Retinal pigment epithelial cell (primary cell): Measurements from ENCODE around the gene ARID3A.

Source experiments
- DNase-seq: peaks from one replicate; pipeline ENCODE4 v3.0.0-alpha.2; 2010; ENCODE audit warnings: low read depth
- H3K4me3 ChIP-seq: 2 replicates; pipeline ENCODE4 v1.5.1; 2011; ENCODE audit warnings: mild to moderate bottlenecking, low read length, control low read depth, moderate library complexity
- CTCF ChIP-seq: conservative IDR thresholded peaks from 2 replicates; pipeline ENCODE4 v1.5.1; 2011; ENCODE audit warnings: low read depth, low read length, control low read depth, inconsistent platforms

The ARID3A gene

DNA sequence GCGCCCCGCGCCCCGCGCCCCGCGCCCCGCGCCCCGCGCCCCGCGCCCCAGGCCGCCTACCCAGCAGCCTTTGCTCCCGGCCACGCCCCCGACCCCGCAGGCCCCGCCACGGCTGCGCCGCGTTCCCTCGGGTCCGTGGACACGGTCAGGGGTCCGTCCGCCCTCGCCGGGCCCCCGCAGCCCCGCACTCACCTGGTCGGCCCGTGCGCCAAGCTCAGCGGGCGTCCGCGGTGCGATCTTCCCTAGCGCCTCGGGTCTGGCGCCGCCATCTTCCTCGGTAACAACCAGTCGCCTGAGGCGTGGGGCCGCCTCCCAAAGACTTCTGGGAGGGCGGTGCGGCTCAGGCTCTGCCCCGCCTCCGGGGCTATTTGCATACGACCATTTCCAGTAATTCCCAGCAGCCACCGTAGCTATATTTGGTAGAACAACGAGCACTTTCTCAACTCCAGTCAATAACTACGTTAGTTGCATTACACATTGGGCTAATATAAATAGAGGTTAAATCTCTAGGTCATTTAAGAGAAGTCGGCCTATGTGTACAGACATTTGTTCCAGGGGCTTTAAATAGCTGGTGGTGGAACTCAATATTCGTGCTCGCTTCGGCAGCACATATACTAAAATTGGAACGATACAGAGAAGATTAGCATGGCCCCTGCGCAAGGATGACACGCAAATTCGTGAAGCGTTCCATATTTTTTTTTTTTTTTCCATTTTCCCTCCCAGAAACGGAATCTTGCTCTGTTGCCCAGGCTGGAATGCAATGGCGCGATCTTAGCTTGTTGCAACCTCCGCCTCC lies 32.7 kb upstream of the ARID3A start, which contains the start of the genes MED16 and RNU6-9:
TSS of gene MED16 (minus strand) at position 294 of the 796 bp plus-strand sequence. CDS start 2,056 bp downstream, outside the sequence.
TSS of gene RNU6-9 (plus strand) at position 591 of the 796 bp plus-strand sequence.
- TF ChIP-seq CTCF = no peak
- DNase-seq = peak; percentile 66
- peak within 1 kb of the TSS; percentile 84 for H3K4me3 ChIP-seq

- H3K4me3 ChIP-seq = no peak overlapping the region
- no peak for TF ChIP-seq CTCF
- DNase-seq = no peak
These were observed 29.4 kb upstream of the ARID3A start for GRCh38 chr19:896434-896833.

- no peak for TF ChIP-seq CTCF
- DNase-seq = no peak
- H3K4me3 ChIP-seq = no peak overlapping the region
These were observed 28.8 kb upstream of the ARID3A start for GRCh38 chr19:896999-897398.

GRCh38 chr19:897442-898039 lies 28.3 kb upstream of the ARID3A start:
- TF ChIP-seq CTCF = peak; percentile 15
- H3K4me3 ChIP-seq = no peak overlapping the region
- no peak for DNase-seq

GRCh38 chr19:898663-899062 lies 27.2 kb upstream of the ARID3A start:
- H3K4me3 ChIP-seq = no peak overlapping the region
- no peak for DNase-seq
- no peak for TF ChIP-seq CTCF

DNA sequence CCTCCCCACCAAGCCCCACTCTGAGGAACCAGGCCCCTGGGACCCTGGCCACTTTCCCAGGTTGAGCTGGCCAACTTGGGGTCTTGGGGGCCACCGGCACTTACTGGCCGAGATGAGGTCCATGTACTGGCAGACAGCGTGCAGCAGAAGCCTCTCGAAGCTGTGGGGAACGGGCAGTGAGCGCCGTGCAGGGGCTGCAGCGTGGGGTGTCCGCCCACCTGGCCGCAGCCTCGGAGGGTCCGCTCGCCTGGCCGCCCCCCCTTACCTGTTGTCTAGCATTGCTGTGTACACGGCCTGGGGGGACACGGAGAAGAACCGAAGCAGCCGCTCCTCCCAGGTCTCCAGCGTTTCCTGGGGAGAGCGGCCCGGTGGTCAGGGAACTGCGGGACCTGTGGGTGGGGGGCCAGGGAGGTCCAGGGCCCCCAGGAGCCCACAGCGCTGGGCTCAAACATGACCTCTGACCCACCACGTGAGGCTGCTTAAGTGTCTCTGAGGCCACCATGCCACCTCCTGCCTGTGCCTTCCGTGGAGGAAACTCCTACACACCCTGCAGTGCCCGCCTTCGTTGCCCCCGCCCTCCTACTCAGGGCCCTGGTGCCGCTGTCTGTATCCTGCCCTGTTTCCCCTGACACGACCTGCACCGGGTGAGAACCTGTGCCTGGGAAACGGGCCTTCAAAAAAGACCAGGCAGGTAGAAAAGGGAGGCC lies 26.3 kb upstream of the ARID3A start:
- no peak for TF ChIP-seq CTCF
- no peak for DNase-seq
- no peak overlapping the region for H3K4me3 ChIP-seq
